NCI-H446 treated with DMSO at 0.1 percent for 48 hours (cell line): Measurements from ENCODE around the gene ZNF678.
"Not testable (repeated sequence)": the region's sequence is repeated elsewhere in the genome, so short reads cannot be mapped to it uniquely, and the experiment has no call there.

Source experiments
- DNase-seq: peaks from one replicate; lab custom pipeline; 2025; lab: John Stamatoyannopoulos, UW

Gene ZNF678

GRCh38 chr1:227604446-227604845 lies 41.1 kb downstream of the ZNF678 start:
- DNase-seq = no peak

GRCh38 chr1:227606271-227606670 lies 42.9 kb downstream of the ZNF678 start:
- DNase-seq = not testable (repeated sequence)

- DNase-seq = no peak
These were observed 44.1 kb downstream of the ZNF678 start for GRCh38 chr1:227607336-227607898.

- no peak for DNase-seq
These were observed 49.3 kb downstream of the ZNF678 start for GRCh38 chr1:227612658-227613057.

GRCh38 chr1:227613526-227613925 lies 50.2 kb downstream of the ZNF678 start:
- DNase-seq = no peak

GRCh38 chr1:227621211-227621610 lies 57.9 kb downstream of the ZNF678 start:
- DNase-seq = no peak

GRCh38 chr1:227622739-227623475 lies 59.6 kb downstream of the ZNF678 start:
- no peak for DNase-seq

GRCh38 chr1:227632325-227632724 lies 69.0 kb downstream of the ZNF678 start:
- DNase-seq = no peak

GRCh38 chr1:227635596-227635995 lies 72.2 kb downstream of the ZNF678 start:
- no peak for DNase-seq

- DNase-seq = no peak
These were observed 91.1 kb downstream of the ZNF678 start for GRCh38 chr1:227654431-227654830.

GRCh38 chr1:227654858-227655752 lies 91.7 kb downstream of the ZNF678 start:
- DNase-seq = no peak

GRCh38 chr1:227661495-227661894 lies 98.1 kb downstream of the ZNF678 start:
- no peak for DNase-seq

GRCh38 chr1:227662933-227663332 lies 99.6 kb downstream of the ZNF678 start:
- DNase-seq = no peak

- DNase-seq = no peak
These were observed 102.9 kb downstream of the ZNF678 start for GRCh38 chr1:227666286-227666685.

- DNase-seq = no peak
These were observed 110.1 kb downstream of the ZNF678 start for GRCh38 chr1:227673441-227673840.

GRCh38 chr1:227685807-227686206 lies 122.5 kb downstream of the ZNF678 start:
- DNase-seq = no peak

- no peak for DNase-seq
These were observed 134.0 kb downstream of the ZNF678 start for GRCh38 chr1:227697321-227697864.

GRCh38 chr1:227701631-227702030 lies 138.3 kb downstream of the ZNF678 start:
- not testable (repeated sequence) for DNase-seq

- DNase-seq = no peak
These were observed 144.5 kb downstream of the ZNF678 start for GRCh38 chr1:227707846-227708245.

- DNase-seq = no peak
These were observed 146.1 kb downstream of the ZNF678 start for GRCh38 chr1:227709451-227709850.

GRCh38 chr1:227710474-227710873 lies 147.1 kb downstream of the ZNF678 start:
- not testable (repeated sequence) for DNase-seq

GRCh38 chr1:227712648-227713047 lies 149.3 kb downstream of the ZNF678 start:
- no peak for DNase-seq
